Vagina (tissue), 2 donors: ENCODE results near the gene MTCL1.

Experiments used
- POLR2A ChIP-seq, 2 donors: fragments of 450-650 bp; IDR thresholded peaks; one replicate each; pipeline ENCODE4 v1.6.1; 2017; ENCODE audit warnings: antibody characterized with exemption in 2 of 2, mild to moderate bottlenecking in 2 of 2, moderate library complexity in 2 of 2
- TF ChIP-seq, protein P1 (sequence below), 3 experiments: fragments of 450-650 bp in 2 of 3; fragments of 200-600 bp in 1 of 3; sonication (generic) in 1 of 3; IDR thresholded peaks; one replicate each; pipeline ENCODE4 v1.5.1; 2017 to 2019; ENCODE audit warnings: antibody characterized with exemption in 3 of 3, mild to moderate bottlenecking in 2 of 3, moderate library complexity in 2 of 3

DNA sequence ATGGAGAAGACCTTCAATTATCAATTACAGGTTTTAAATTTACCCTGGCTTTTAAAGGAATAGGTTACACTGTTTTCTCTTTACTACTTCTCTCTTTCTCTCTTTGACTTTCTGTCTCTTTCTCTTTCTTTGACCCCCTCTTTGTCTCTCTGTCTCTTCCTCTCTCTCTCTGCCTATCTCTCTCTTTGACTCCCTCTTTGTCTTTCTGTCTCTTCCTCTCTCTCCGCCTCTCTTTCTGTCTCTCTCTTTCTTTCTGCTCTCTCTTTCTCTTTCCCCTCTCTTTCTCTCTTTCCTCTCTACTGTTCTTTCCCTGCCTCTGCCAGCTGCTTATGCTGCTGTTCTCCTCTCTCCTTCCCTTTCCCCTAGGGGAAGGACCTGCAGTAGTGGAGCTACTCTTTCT is 175.7 kb downstream of the MTCL1 start:
- no peak for TF ChIP-seq POLR2A (IDR thresholded peaks at IDR 0.05)
- TF ChIP-seq, protein P1, sequence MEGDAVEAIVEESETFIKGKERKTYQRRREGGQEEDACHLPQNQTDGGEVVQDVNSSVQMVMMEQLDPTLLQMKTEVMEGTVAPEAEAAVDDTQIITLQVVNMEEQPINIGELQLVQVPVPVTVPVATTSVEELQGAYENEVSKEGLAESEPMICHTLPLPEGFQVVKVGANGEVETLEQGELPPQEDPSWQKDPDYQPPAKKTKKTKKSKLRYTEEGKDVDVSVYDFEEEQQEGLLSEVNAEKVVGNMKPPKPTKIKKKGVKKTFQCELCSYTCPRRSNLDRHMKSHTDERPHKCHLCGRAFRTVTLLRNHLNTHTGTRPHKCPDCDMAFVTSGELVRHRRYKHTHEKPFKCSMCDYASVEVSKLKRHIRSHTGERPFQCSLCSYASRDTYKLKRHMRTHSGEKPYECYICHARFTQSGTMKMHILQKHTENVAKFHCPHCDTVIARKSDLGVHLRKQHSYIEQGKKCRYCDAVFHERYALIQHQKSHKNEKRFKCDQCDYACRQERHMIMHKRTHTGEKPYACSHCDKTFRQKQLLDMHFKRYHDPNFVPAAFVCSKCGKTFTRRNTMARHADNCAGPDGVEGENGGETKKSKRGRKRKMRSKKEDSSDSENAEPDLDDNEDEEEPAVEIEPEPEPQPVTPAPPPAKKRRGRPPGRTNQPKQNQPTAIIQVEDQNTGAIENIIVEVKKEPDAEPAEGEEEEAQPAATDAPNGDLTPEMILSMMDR (IDR thresholded peaks at IDR 0.05): no peak
